HG02973 (cell line): ENCODE measurements around the gene TP53I13.
A peak's percentile ranks its signal among the peaks of the same experiment; 100 is the strongest.

Experiments used
- ATAC-seq: cut with Tn5 transposase; IDR thresholded peaks from one replicate; pipeline ENCODE4 v1.9.1; 2021; ENCODE audit warnings: moderate library complexity; ENCODE audit not compliant: unreplicated experiment

The TP53I13 gene

GRCh38 chr17:29578626-29579485 lies 10.4 kb downstream of the TP53I13 start:
- ATAC-seq: no peak

- peak; percentile 60 for ATAC-seq
Measured at GRCh38 chr17:29579866-29580771, 11.6 kb downstream of the TP53I13 start.

- no peak for ATAC-seq
Measured at GRCh38 chr17:29581583-29582253, 13.2 kb downstream of the TP53I13 start.

- no peak for ATAC-seq
Measured at GRCh38 chr17:29582254-29582765, 13.8 kb downstream of the TP53I13 start.

GRCh38 chr17:29582772-29583171 lies 14.3 kb downstream of the TP53I13 start:
- no peak for ATAC-seq

- no peak for ATAC-seq
Measured at GRCh38 chr17:29583324-29584248, 15.1 kb downstream of the TP53I13 start.

- ATAC-seq: no peak
Measured at GRCh38 chr17:29584452-29585079, 16.1 kb downstream of the TP53I13 start.

GRCh38 chr17:29585080-29585751 lies 16.7 kb downstream of the TP53I13 start:
- no peak for ATAC-seq

GRCh38 chr17:29586676-29587469 lies 18.4 kb downstream of the TP53I13 start:
- no peak for ATAC-seq

- ATAC-seq: no peak
Measured at GRCh38 chr17:29587591-29587990, 19.1 kb downstream of the TP53I13 start.

GRCh38 chr17:29588017-29588561 lies 19.6 kb downstream of the TP53I13 start:
- ATAC-seq: no peak

- peak; percentile 11 for ATAC-seq
Measured at GRCh38 chr17:29588562-29589411, 20.3 kb downstream of the TP53I13 start.

GRCh38 chr17:29589524-29590410 lies 21.3 kb downstream of the TP53I13 start, which contains the start of gene GIT1:
Gene GIT1, minus strand, starts transcription at chr17:29589648. Its CDS starts 270 bp downstream, at chr17:29589378.
- peak; percentile 54 for ATAC-seq

GRCh38 chr17:29590411-29591145 lies 22.1 kb downstream of the TP53I13 start:
- no peak for ATAC-seq

- no peak for ATAC-seq
Measured at GRCh38 chr17:29591146-29591736, 22.7 kb downstream of the TP53I13 start.
